CD14-positive monocyte (primary cell): ENCODE measurements around the gene RAB6B. TPM values are rescaled to one million over a fixed set of nuclear protein-coding genes. Genes with fewer than 3 reads are reported as not detected.

ENCODE experiments used
- DNase-seq, 3 donors: peaks; one replicate each; pipeline ENCODE4 v3.0.0-alpha.2; 2011 to 2022
- H2AFZ ChIP-seq: 2 replicates; pipeline ENCODE4 v1.6.0; 2012; ENCODE audit warnings: mild to moderate bottlenecking, low read depth, low read length, inconsistent platforms; ENCODE audit not compliant: insufficient read depth, poor library complexity, severe bottlenecking
- H3K27ac ChIP-seq, 2 donors: 1 replicate in 1 of 2; 2 replicates in 1 of 2; pipeline ENCODE4 v1.5.1; 2012 to 2013; ENCODE audit warnings: low read length in 2 of 2, control low read depth in 1 of 2, inconsistent platforms in 1 of 2, low read depth in 1 of 2, mild to moderate bottlenecking in 1 of 2
- H3K27me3 ChIP-seq, 2 donors: one replicate each; pipeline versions ENCODE4 v1.6.0 to v1.6.1; 2011 to 2013; ENCODE audit warnings: low read length in 2 of 2; ENCODE audit not compliant: control insufficient read depth in 2 of 2, insufficient read depth in 2 of 2
- H3K36me3 ChIP-seq, 2 donors: replicated peaks in 1 of 2; 1 replicate in 1 of 2; 2 replicates in 1 of 2; pipeline versions ENCODE4 v1.5.1 to v1.6.1; 2012 to 2013; ENCODE audit warnings: low read length in 2 of 2, control low read depth in 1 of 2, inconsistent platforms in 1 of 2, mild to moderate bottlenecking in 1 of 2; ENCODE audit not compliant: insufficient read depth in 2 of 2, control insufficient read depth in 1 of 2
- H3K4me1 ChIP-seq, 2 donors: 1 replicate in 1 of 2; 2 replicates in 1 of 2; pipeline versions ENCODE4 v1.5.1 to v1.6.1; 2012 to 2013; ENCODE audit warnings: low read length in 2 of 2, control low read depth in 1 of 2, inconsistent platforms in 1 of 2, mild to moderate bottlenecking in 1 of 2, moderate library complexity in 1 of 2; ENCODE audit not compliant: insufficient read depth in 2 of 2, control insufficient read depth in 1 of 2
- H3K4me2 ChIP-seq: replicated peaks from 2 replicates; pipeline ENCODE3; 2012; ENCODE audit warnings: low read length, moderate library complexity, mild to moderate bottlenecking; ENCODE audit not compliant: poor library complexity, severe bottlenecking; ENCODE audit errors: extremely low read depth
- H3K4me3 ChIP-seq, 3 experiments: fragments of 200-600 bp in 1 of 3; sonication (generic) in 1 of 3; replicated peaks in 1 of 3; 1 replicate in 2 of 3; 2 replicates in 1 of 3; pipeline ENCODE4 v1.5.1; 2011 to 2013; ENCODE audit warnings: low read length in 3 of 3, mild to moderate bottlenecking in 3 of 3, control low read depth in 2 of 3, low read depth in 2 of 3, inconsistent platforms in 1 of 3, moderate library complexity in 1 of 3
- H3K79me2 ChIP-seq: 2 replicates; pipeline ENCODE4 v1.6.0; 2012; ENCODE audit warnings: mild to moderate bottlenecking, control low read depth, inconsistent platforms, low read length, moderate library complexity; ENCODE audit not compliant: insufficient read depth
- H3K9ac ChIP-seq: 2 replicates; pipeline ENCODE4 v1.6.0; 2017; ENCODE audit warnings: low read length, mild to moderate bottlenecking; ENCODE audit not compliant: insufficient read depth, poor library complexity, severe bottlenecking
- H3K9me3 ChIP-seq, 2 donors: replicated peaks in 1 of 2; 1 replicate in 1 of 2; 2 replicates in 1 of 2; pipeline versions ENCODE4 v1.5.1 to v1.6.1; 2012 to 2013; ENCODE audit warnings: low read length in 2 of 2, control low read depth in 1 of 2; ENCODE audit not compliant: control insufficient read depth in 1 of 2, insufficient read depth in 1 of 2
- H4K20me1 ChIP-seq: 2 replicates; pipeline ENCODE4 v1.6.0; 2012; ENCODE audit warnings: mild to moderate bottlenecking, low read length, control low read depth, moderate library complexity; ENCODE audit not compliant: insufficient read depth
- H3K27ac Mint-ChIP-seq, 7 donors: one replicate each; pipeline ENCODE4 v1.8.0; 2020; ENCODE audit warnings: mild to moderate bottlenecking in 7 of 7, mixed read lengths in 7 of 7, moderate library complexity in 6 of 7, inconsistent platforms in 2 of 7
- H3K27me3 Mint-ChIP-seq, 3 donors: one replicate each; pipeline ENCODE4 v1.8.0; 2021 to 2022; ENCODE audit warnings: low read depth in 3 of 3, mild to moderate bottlenecking in 3 of 3, mixed read lengths in 3 of 3, moderate library complexity in 3 of 3, inconsistent platforms in 1 of 3
- H3K36me3 Mint-ChIP-seq, 2 donors: one replicate each; pipeline ENCODE4 v1.8.0; 2020; ENCODE audit warnings: mixed read lengths in 2 of 2, inconsistent platforms in 1 of 2, mild to moderate bottlenecking in 1 of 2
- H3K4me1 Mint-ChIP-seq: one replicate; pipeline ENCODE4 v1.8.0; 2020; ENCODE audit warnings: mild to moderate bottlenecking, mixed read lengths
- H3K4me3 Mint-ChIP-seq, 2 donors: one replicate each; pipeline ENCODE4 v1.8.0; 2020; ENCODE audit warnings: mild to moderate bottlenecking in 2 of 2, mixed read lengths in 2 of 2, moderate library complexity in 1 of 2
- H3K9me3 Mint-ChIP-seq, 7 donors: one replicate each; pipeline ENCODE4 v1.8.0; 2020 to 2022; ENCODE audit warnings: mixed read lengths in 7 of 7, mild to moderate bottlenecking in 6 of 7, moderate library complexity in 6 of 7, inconsistent platforms in 2 of 7
- WGBS: methylation state at CpG from one replicate; pipeline ENCODE4 v1.1.5; 2013; ENCODE audit warnings: missing lambda C conversion rate; ENCODE audit not compliant: insufficient coverage; 5-methylcytosine and 5-hydroxymethylcytosine counted together
- intact Hi-C, 2 donors: fragments of 100-400 bp; cut with micrococcal nuclease; formaldehyde crosslinking; loops; one replicate each; pipeline versions ENCODE4 v1.15.0 to v1.15.1; 2023
- polyA plus RNA-seq, 3 donors: library from polyadenylated mRNA; depleted of rRNA in 1 of 3; unstranded in 2 of 3; stranded (reverse) in 1 of 3; fragments of 300-500 nt in 2 of 3; fragments of >200 nt in 1 of 3; fragmentation: Illumina TruSeq in 2 of 3; gene quantifications; 1 replicate in 2 of 3; 2 replicates in 1 of 3; pipeline ENCODE4 v1.2.3, GENCODE V29; 2012 to 2021
- TF ChIP-seq, protein P1 (sequence below): fragments of 200-600 bp; IDR thresholded peaks from one replicate; pipeline ENCODE4 v1.8.0; 2022; ENCODE audit warnings: antibody characterized with exemption, mild to moderate bottlenecking

The RAB6B gene
- polyA plus RNA-seq, 3 donors, result 0.46 TPM; not detected in 2

DNA sequence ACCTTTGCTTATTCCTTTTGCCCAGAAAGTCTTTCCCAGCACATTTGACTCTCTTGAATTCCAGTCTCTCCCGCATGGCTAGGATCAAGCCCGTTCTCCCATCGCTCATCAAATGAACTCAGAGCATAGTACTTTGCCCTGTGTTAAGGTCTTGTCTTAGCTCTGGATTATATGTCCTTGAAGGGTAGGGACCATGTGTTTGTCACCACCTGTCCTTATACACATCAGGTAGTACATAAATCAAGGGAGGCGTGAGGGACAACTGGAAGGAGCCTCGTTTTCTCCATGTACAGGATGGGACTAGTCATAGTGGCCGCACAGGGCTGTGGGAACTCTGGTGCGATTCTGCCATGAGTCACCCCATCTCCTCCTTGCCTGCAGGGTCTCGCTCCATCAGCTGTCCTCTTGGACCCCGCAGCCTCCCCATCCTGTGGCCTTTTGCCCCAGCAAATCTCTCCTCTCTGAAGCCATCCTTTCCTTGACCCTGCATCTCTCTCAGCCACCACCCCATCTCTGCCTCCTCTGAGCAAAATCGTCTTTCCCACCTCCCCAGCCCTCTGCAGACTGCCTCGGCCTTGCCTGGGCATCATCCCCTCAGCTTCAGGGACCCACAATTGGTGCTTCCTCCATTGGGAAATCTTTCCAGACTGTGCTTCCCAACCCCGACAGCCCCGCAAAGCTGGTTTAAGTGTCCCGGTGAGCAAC lies 33.4 kb upstream of the RAB6B start:
- H3K27me3 Mint-ChIP-seq, result peaks cover 17 to 27% (median 18%) of the 10 kb centered on the region in 3 donors

DNA sequence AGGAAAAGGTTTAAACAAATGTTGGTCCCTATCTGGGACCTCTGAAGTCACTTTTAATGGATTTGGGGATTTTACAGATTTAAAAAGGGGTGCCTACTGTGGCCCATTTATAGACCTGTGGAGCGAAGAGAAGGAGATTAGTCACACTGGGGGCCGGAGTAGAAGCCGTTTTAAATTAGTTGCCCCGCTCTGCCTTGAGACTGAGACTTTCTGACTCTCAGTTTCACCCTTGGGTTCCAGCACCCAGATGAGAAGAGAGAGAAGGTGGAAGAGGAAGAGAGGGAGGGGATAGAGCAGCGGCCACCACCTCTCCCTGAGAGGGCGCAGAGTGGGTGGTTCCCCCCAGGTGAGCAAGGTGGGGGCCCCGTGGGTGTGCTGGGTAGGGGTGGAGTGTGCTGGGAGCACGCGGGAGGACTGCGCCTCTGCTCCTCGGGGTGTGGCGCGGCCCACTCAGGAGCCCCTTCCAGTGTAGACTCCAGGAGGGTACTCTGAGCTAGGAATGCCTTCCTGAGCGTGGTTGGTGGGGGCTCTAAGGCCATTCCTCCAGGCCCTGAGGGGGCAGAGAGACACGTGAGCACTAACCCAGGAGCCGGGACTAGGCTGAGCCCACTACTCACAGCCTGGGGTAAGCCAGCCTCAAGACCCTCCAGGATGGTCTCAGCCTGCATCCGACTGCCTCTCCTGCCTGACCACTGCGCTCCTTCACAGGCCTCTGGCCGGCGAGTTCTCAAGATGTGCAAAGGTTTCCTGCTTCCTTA lies 32.6 kb upstream of the RAB6B start:
- Histone ChIP-seq H4K20me1 (no peaks in the 10 kb centered on the region), H3K4me1 (peaks cover 9 to 13% of the 10 kb centered on the region in 2 donors), H3K9ac (no peak overlapping the region), H3K79me2 (no peaks in the 10 kb centered on the region), H2AFZ (peak overlapping the region; percentile 82), H3K27me3 (peaks cover 0 to 13% of the 10 kb centered on the region in 2 donors), H3K36me3 (no peaks in the 10 kb centered on the region), H3K4me3 (peak overlapping the region in 1 of 3 experiments; percentile 66), H3K4me2 (peak overlapping the region; percentile 81), H3K9me3 (no peaks in the 10 kb centered on the region), H3K27ac (no peak overlapping the region)
- Mint-ChIP-seq H3K27me3 (peaks cover 17 to 27% (median 18%) of the 10 kb centered on the region in 3 donors), H3K4me1 (peaks cover 12% of the 10 kb centered on the region), H3K36me3 (no peaks in the 10 kb centered on the region), H3K4me3 (peak overlapping the region in 1 of 2 donors; percentile 85), H3K9me3 (no peaks in the 10 kb centered on the region), H3K27ac (peak overlapping the region in 1 of 7 donors; percentile 64)
- 77% methylated on average over 19 of the region's 20 CpGs for WGBS
- no peak for DNase-seq
- intact Hi-C loops, result no loop called here
- TF ChIP-seq, protein P1, sequence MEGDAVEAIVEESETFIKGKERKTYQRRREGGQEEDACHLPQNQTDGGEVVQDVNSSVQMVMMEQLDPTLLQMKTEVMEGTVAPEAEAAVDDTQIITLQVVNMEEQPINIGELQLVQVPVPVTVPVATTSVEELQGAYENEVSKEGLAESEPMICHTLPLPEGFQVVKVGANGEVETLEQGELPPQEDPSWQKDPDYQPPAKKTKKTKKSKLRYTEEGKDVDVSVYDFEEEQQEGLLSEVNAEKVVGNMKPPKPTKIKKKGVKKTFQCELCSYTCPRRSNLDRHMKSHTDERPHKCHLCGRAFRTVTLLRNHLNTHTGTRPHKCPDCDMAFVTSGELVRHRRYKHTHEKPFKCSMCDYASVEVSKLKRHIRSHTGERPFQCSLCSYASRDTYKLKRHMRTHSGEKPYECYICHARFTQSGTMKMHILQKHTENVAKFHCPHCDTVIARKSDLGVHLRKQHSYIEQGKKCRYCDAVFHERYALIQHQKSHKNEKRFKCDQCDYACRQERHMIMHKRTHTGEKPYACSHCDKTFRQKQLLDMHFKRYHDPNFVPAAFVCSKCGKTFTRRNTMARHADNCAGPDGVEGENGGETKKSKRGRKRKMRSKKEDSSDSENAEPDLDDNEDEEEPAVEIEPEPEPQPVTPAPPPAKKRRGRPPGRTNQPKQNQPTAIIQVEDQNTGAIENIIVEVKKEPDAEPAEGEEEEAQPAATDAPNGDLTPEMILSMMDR, result no peak

More for the DNA sequence above, 33.4 kb upstream of the RAB6B start:
- peaks cover 9 to 13% of the 10 kb centered on the region in 2 donors for H3K4me1 ChIP-seq
- H3K4me1 Mint-ChIP-seq, result peaks cover 12% of the 10 kb centered on the region
- no peak overlapping the region for H2AFZ ChIP-seq
- no peak overlapping the region for H3K27ac ChIP-seq
- no peaks in the 10 kb centered on the region for H3K36me3 Mint-ChIP-seq
- no peaks in the 10 kb centered on the region for H4K20me1 ChIP-seq
- no peaks in the 10 kb centered on the region for H3K9me3 Mint-ChIP-seq
- peaks cover 0 to 13% of the 10 kb centered on the region in 2 donors for H3K27me3 ChIP-seq
- no peak overlapping the region for H3K4me3 ChIP-seq
- intact Hi-C loops, result no loop called here
- DNase-seq, result no peak
- H3K9me3 ChIP-seq, result no peaks in the 10 kb centered on the region
- H3K79me2 ChIP-seq, result no peaks in the 10 kb centered on the region
- H3K4me2 ChIP-seq, result no peak overlapping the region
- H3K36me3 ChIP-seq, result no peaks in the 10 kb centered on the region
- H3K4me3 Mint-ChIP-seq, result no peak overlapping the region
- no peak overlapping the region for H3K27ac Mint-ChIP-seq
- TF ChIP-seq, protein P1, result no peak
- WGBS, result 94% methylated on average over 8 of the region's 14 CpGs
- H3K9ac ChIP-seq, result no peak overlapping the region
